Gastrocnemius medialis (tissue), 4 donors: Measurements from ENCODE around the gene DNAJC8. TPM values are rescaled to one million over a fixed set of nuclear protein-coding genes. Genes with fewer than 3 reads are reported as not detected.

Experiments
- ATAC-seq, 2 donors: fragments of 150-250 bp; one replicate each; pipeline ENCODE4 v1.9.1; 2016
- DNase-seq, 2 donors: peaks; one replicate each; pipeline ENCODE4 v3.0.0-alpha.2; 2019
- H3K27ac ChIP-seq, 4 donors: fragments of 200-600 bp; sonication (generic); 1 replicate in 1 of 4; 2 replicates in 3 of 4; pipeline ENCODE4 v1.5.1; 2016 to 2018; ENCODE audit warnings: mild to moderate bottlenecking in 2 of 4, moderate library complexity in 1 of 4
- H3K27me3 ChIP-seq, 3 donors: fragments of 200-600 bp; sonication (generic) in 2 of 3; 1 replicate in 1 of 3; 2 replicates in 2 of 3; pipeline versions ENCODE4 v1.5.1 to v1.6.0; 2016 to 2019; ENCODE audit warnings: mild to moderate bottlenecking in 1 of 3, moderate library complexity in 1 of 3
- H3K36me3 ChIP-seq, 2 donors: fragments of 200-600 bp; sonication (generic) in 1 of 2; one replicate each; pipeline ENCODE4 v1.5.1; 2017 to 2018
- H3K4me1 ChIP-seq, 2 donors: fragments of 200-600 bp; sonication (generic) in 1 of 2; one replicate each; pipeline ENCODE4 v1.5.1; 2016 to 2017; ENCODE audit warnings: mild to moderate bottlenecking in 2 of 2
- H3K4me3 ChIP-seq, 4 donors: fragments of 200-600 bp; sonication (generic) in 3 of 4; 1 replicate in 1 of 4; 2 replicates in 3 of 4; pipeline ENCODE4 v1.5.1; 2016 to 2019; ENCODE audit warnings: mild to moderate bottlenecking in 2 of 4
- H3K9me3 ChIP-seq, 3 donors: fragments of 200-600 bp; sonication (generic) in 2 of 3; 1 replicate in 1 of 3; 2 replicates in 2 of 3; pipeline ENCODE4 v1.5.1; 2016 to 2019
- CTCF ChIP-seq, 5 experiments: fragments of 450-650 bp in 3 of 5; fragments of 200-600 bp in 2 of 5; sonication (generic) in 2 of 5; IDR thresholded peaks in 4 of 5; conservative IDR thresholded peaks in 1 of 5; 1 replicate in 4 of 5; 2 replicates in 1 of 5; pipeline ENCODE4 v1.5.1; 2016 to 2019; ENCODE audit warnings: antibody characterized with exemption in 5 of 5, mild to moderate bottlenecking in 3 of 5, moderate library complexity in 3 of 5
- POLR2A ChIP-seq, 2 donors: fragments of 450-650 bp; IDR thresholded peaks; one replicate each; pipeline ENCODE4 v1.6.1; 2017; ENCODE audit warnings: antibody characterized with exemption in 2 of 2, mild to moderate bottlenecking in 2 of 2, moderate library complexity in 2 of 2
- in situ Hi-C, 4 donors: fragments of 200-750 bp; cut with MboI; loops; one replicate each; pipeline versions ENCODE4 v1.15.0 to v1.8.0; 2017; ENCODE audit warnings: low sequenced_read_pairs in 4 of 4
- intact Hi-C: fragments of 100-400 bp; cut with DNase I; formaldehyde crosslinking; loops from one replicate; pipeline ENCODE4 v1.15.1; 2023; ENCODE audit warnings: low total_unique reads
- total RNA-seq, 4 donors: library from RNA; depleted of rRNA; stranded (reverse); fragments of >200 nt; gene quantifications; one replicate each; pipeline versions ENCODE4 v1.1.0 to v1.2.3, GENCODE V29; 2016

Gene DNAJC8
- total RNA-seq, 4 donors from 2014 or later: 37.6 to 56.1 (median 51.2) TPM

GRCh38 chr1:28163496-28164161, 69.2 kb downstream of the DNAJC8 start:
- intact Hi-C loops: no loop called here
- no peak for ATAC-seq
- in situ Hi-C loops: no loop called here
- Histone ChIP-seq H3K36me3 (no peaks in the 10 kb centered on the region), H3K4me1 (no peaks in the 10 kb centered on the region), H3K27me3 (no peaks in the 10 kb centered on the region), H3K4me3 (no peak overlapping the region), H3K9me3 (no peaks in the 10 kb centered on the region), H3K27ac (no peak overlapping the region)
- TF ChIP-seq CTCF (IDR thresholded peaks at IDR 0.05 in 4 of 5, conservative IDR thresholded peaks at IDR 0.05 in 1 of 5) (no peak), POLR2A (IDR thresholded peaks at IDR 0.05) (no peak)
- DNase-seq: no peak

GRCh38 chr1:28162151-28162550, 70.7 kb downstream of the DNAJC8 start:
- Histone ChIP-seq H3K27ac (no peak overlapping the region), H3K27me3 (no peaks in the 10 kb centered on the region), H3K4me3 (no peak overlapping the region), H3K36me3 (no peaks in the 10 kb centered on the region), H3K4me1 (no peaks in the 10 kb centered on the region), H3K9me3 (no peaks in the 10 kb centered on the region)
- in situ Hi-C loops (no loop called here), intact Hi-C loops (no loop called here)
- ATAC-seq (no peak), DNase-seq (no peak)
- TF ChIP-seq POLR2A (IDR thresholded peaks at IDR 0.05) (no peak), CTCF (IDR thresholded peaks at IDR 0.05 in 4 of 5, conservative IDR thresholded peaks at IDR 0.05 in 1 of 5) (no peak)

- intact Hi-C loops: no loop called here
- TF ChIP-seq POLR2A (IDR thresholded peaks at IDR 0.05) (no peak), CTCF (IDR thresholded peaks at IDR 0.05 in 4 of 5, conservative IDR thresholded peaks at IDR 0.05 in 1 of 5) (no peak)
- H3K36me3 ChIP-seq: no peaks in the 10 kb centered on the region
- in situ Hi-C loops: no loop called here
- no peak overlapping the region for H3K4me3 ChIP-seq
- DNase-seq (no peak), ATAC-seq (no peak)
- no peaks in the 10 kb centered on the region for H3K9me3 ChIP-seq
- no peak overlapping the region for H3K27ac ChIP-seq
- no peaks in the 10 kb centered on the region for H3K27me3 ChIP-seq
- no peaks in the 10 kb centered on the region for H3K4me1 ChIP-seq
These were observed 71.1 kb downstream of the DNAJC8 start for GRCh38 chr1:28161751-28162150.

DNA sequence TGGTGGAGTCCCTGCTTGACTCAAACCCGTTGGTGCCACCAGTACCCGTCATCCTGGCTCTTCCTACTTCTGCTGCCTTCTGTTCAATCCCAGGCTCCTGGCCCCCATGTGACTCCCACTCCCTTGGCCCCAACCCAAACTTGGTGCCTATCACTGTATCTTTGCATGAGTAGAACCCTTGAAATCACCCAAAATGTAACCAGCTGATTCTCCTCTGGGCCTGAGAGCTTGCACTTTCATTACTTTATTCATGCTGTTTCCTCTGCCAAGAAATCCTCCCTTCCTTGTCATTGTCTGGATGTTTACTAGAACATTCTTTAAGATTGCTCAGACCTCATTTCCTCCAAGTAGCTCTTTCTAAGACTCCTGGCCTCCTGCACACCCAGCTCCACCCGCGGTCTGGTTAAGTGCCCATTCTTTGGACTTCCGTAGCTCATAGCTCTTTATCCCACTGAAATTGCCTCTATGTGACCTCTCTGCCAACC, 72.0 kb downstream of the DNAJC8 start:
- intact Hi-C loops: no loop called here
- in situ Hi-C loops: no loop called here
- no peaks in the 10 kb centered on the region for H3K27me3 ChIP-seq
- H3K9me3 ChIP-seq: no peaks in the 10 kb centered on the region
- no peaks in the 10 kb centered on the region for H3K36me3 ChIP-seq
- no peaks in the 10 kb centered on the region for H3K4me1 ChIP-seq
- ATAC-seq: peak; percentile 39 to 60
- H3K27ac ChIP-seq: peak overlapping the region in 3 of 4 donors; percentile 12 to 52 (median 46)
- DNase-seq: no peak
- no peak overlapping the region for H3K4me3 ChIP-seq
- TF ChIP-seq POLR2A (IDR thresholded peaks at IDR 0.05) (no peak), CTCF (IDR thresholded peaks at IDR 0.05 in 4 of 5, conservative IDR thresholded peaks at IDR 0.05 in 1 of 5) (no peak)

DNA sequence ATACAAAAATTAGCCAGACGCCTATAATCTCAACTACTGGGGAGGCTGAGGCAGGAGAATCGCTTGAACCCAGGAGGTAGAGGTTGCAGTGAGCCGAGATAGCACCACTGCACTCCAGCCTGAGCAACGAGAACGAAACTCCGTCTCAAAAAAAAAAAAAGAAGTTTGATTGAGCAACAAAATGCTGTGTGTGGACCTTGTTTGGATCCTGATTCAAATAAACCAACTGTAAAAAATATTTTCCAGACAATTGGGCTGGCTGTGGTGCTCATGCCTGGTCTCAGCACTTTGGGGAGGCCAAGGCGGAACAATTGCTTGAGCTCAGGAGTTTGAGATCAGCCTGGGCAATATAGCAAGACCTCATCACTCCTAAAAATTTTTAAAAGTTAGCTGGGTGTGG, 73.1 kb downstream of the DNAJC8 start:
- Histone ChIP-seq H3K27me3 (no peaks in the 10 kb centered on the region), H3K27ac (no peak overlapping the region), H3K9me3 (no peaks in the 10 kb centered on the region), H3K4me3 (no peak overlapping the region), H3K4me1 (no peaks in the 10 kb centered on the region), H3K36me3 (no peaks in the 10 kb centered on the region)
- ATAC-seq: no peak
- in situ Hi-C loops (no loop called here), intact Hi-C loops (no loop called here)
- DNase-seq: no peak
- TF ChIP-seq CTCF (IDR thresholded peaks at IDR 0.05 in 4 of 5, conservative IDR thresholded peaks at IDR 0.05 in 1 of 5) (no peak), POLR2A (IDR thresholded peaks at IDR 0.05) (no peak)
